GM12878 (cell line): ENCODE results near the gene RPL12. TPM values are rescaled to one million over a fixed set of nuclear protein-coding genes. Genes with fewer than 3 reads are reported as not detected.

Source experiments
- BACH1 ChIP-seq: fragments of 450-650 bp; IDR thresholded peaks from 2 replicates; pipeline ENCODE4 v1.6.1; 2017; ENCODE audit warnings: mild to moderate bottlenecking, borderline replicate concordance
- BMI1 ChIP-seq: fragments of 450-650 bp; IDR thresholded peaks from 2 replicates; pipeline ENCODE4 v1.6.1; 2016; ENCODE audit warnings: mild to moderate bottlenecking, moderate library complexity, borderline replicate concordance
- CBFB ChIP-seq: IDR thresholded peaks from 2 replicates; pipeline ENCODE4 v1.6.1; 2016; ENCODE audit warnings: antibody characterized with exemption, low read depth
- CHD1 ChIP-seq: IDR thresholded peaks from 2 replicates; pipeline ENCODE4 v1.6.1; 2012; ENCODE audit warnings: low read depth, low read length, improper control_type of control experiment
- CHD2 ChIP-seq: IDR thresholded peaks from 2 replicates; pipeline ENCODE4 v1.6.1; 2011; ENCODE audit warnings: low read depth, low read length, improper control_type of control experiment, borderline replicate concordance
- ELK1 ChIP-seq: IDR thresholded peaks from 2 replicates; pipeline ENCODE4 v1.6.1; 2012; ENCODE audit warnings: low read depth, low read length, improper control_type of control experiment
- HDGF ChIP-seq: fragments of 450-650 bp; IDR thresholded peaks from 2 replicates; pipeline ENCODE4 v1.6.1; 2016; ENCODE audit warnings: antibody characterized with exemption
- IKZF1 ChIP-seq: fragments of 450-650 bp; conservative IDR thresholded peaks from 2 replicates; pipeline ENCODE4 v1.6.1; 2017; ENCODE audit warnings: antibody characterized with exemption, mild to moderate bottlenecking
- JUND ChIP-seq: IDR thresholded peaks from 2 replicates; pipeline ENCODE4 v1.6.1; 2012; ENCODE audit warnings: low read depth, mild to moderate bottlenecking, low read length, improper control_type of control experiment, moderate library complexity
- KLF5 ChIP-seq: fragments of 450-650 bp; IDR thresholded peaks from 2 replicates; pipeline ENCODE4 v1.6.1; 2014; ENCODE audit warnings: mild to moderate bottlenecking; ENCODE audit not compliant: partially characterized antibody
- MAX ChIP-seq: IDR thresholded peaks from 2 replicates; pipeline ENCODE4 v1.6.1; 2012; ENCODE audit warnings: low read depth, low read length, improper control_type of control experiment
- MEF2B ChIP-seq: fragments of 450-650 bp; IDR thresholded peaks from 2 replicates; pipeline ENCODE4 v1.6.1; 2018; ENCODE audit warnings: mild to moderate bottlenecking, moderate library complexity; ENCODE audit not compliant: partially characterized antibody, poor library complexity, severe bottlenecking
- MXI1 ChIP-seq: fragments of 150-350 bp; IDR thresholded peaks from 2 replicates; pipeline ENCODE4 v1.6.1; 2011; ENCODE audit warnings: low read depth, mild to moderate bottlenecking, inconsistent platforms, low read length, improper control_type of control experiment
- NFYB ChIP-seq: IDR thresholded peaks from 2 replicates; pipeline ENCODE4 v1.6.1; 2011; ENCODE audit warnings: low read depth, mild to moderate bottlenecking, low read length, improper control_type of control experiment, moderate library complexity; ENCODE audit not compliant: insufficient read depth
- NKRF ChIP-seq: fragments of 450-650 bp; conservative IDR thresholded peaks from 2 replicates; pipeline ENCODE4 v1.6.1; 2017; ENCODE audit warnings: mild to moderate bottlenecking, moderate library complexity
- NR2C1 ChIP-seq: fragments of 450-650 bp; IDR thresholded peaks from 2 replicates; pipeline ENCODE4 v1.6.1; 2017; ENCODE audit warnings: antibody characterized with exemption, mild to moderate bottlenecking, moderate library complexity
- NR2F1 ChIP-seq: fragments of 450-650 bp; conservative IDR thresholded peaks from 2 replicates; pipeline ENCODE4 v1.6.1; 2017; ENCODE audit warnings: mild to moderate bottlenecking
- POLR2AphosphoS2 ChIP-seq: IDR thresholded peaks from 2 replicates; pipeline ENCODE4 v1.6.1; 2011; ENCODE audit warnings: low read depth, mild to moderate bottlenecking, low read length, improper control_type of control experiment, moderate library complexity
- SP1 ChIP-seq: IDR thresholded peaks from one replicate; pipeline ENCODE4 v1.6.1; 2011; ENCODE audit warnings: low read depth, low read length
- SREBF2 ChIP-seq: IDR thresholded peaks from 2 replicates; pipeline ENCODE4 v1.6.1; 2012; ENCODE audit warnings: mild to moderate bottlenecking, low read length
- TAF1 ChIP-seq: IDR thresholded peaks from 2 replicates; pipeline ENCODE4 v1.6.1; 2011; ENCODE audit warnings: mild to moderate bottlenecking, low read depth, low read length, borderline replicate concordance
- TARDBP ChIP-seq: IDR thresholded peaks from 2 replicates; pipeline ENCODE4 v1.6.1; 2016; ENCODE audit warnings: borderline replicate concordance
- ZBED1 ChIP-seq: IDR thresholded peaks from 2 replicates; pipeline ENCODE4 v1.6.1; 2016; ENCODE audit warnings: borderline replicate concordance
- ZNF24 ChIP-seq: fragments of 450-650 bp; IDR thresholded peaks from 2 replicates; pipeline ENCODE4 v1.6.1; 2017; ENCODE audit warnings: antibody characterized with exemption, mild to moderate bottlenecking
- polyA plus RNA-seq, 11 experiments: library from polyadenylated mRNA; depleted of rRNA in 4 of 11; unstranded in 6 of 11; stranded (reverse) in 5 of 11; fragments of >200 nt; fragmentation: Nextera tagmentation in 4 of 11; fragmentation: Illumina TruSeq in 1 of 11; extraction: Ambion mirVana in 4 of 11; extraction: Trizol in 1 of 11; gene quantifications; 1 replicate in 1 of 11; 2 replicates in 10 of 11; pipeline versions ENCODE4 v1.2.1 to v1.2.3, GENCODE V29; 2011 to 2016; ENCODE audit warnings: inconsistent platforms in 2 of 11, missing spikeins in 2 of 11, low read depth in 1 of 11
- total RNA-seq, 4 experiments: library from RNA; depleted of rRNA in 3 of 4; stranded (reverse); fragments of >200 nt in 3 of 4; fragmentation: Illumina TruSeq in 1 of 4; extraction: Trizol in 1 of 4; gene quantifications; 2 replicates each; pipeline versions ENCODE4 v1.2.1 to v1.2.3, GENCODE V29; 2013 to 2021
- TF ChIP-seq, protein P1 (sequence below): fragments of 450-650 bp; IDR thresholded peaks from 2 replicates; pipeline ENCODE4 v1.6.1; 2016; ENCODE audit warnings: mild to moderate bottlenecking
- TF ChIP-seq, protein P2 (sequence below): fragments of 450-650 bp; IDR thresholded peaks from 2 replicates; pipeline ENCODE4 v1.6.1; 2017; ENCODE audit warnings: low read depth, mild to moderate bottlenecking, moderate library complexity

The RPL12 gene
- total and polyA plus RNA-seq, 10 of the 15 experiments (the other 5 are each of a cell fraction or from before 2014, with no cell fraction given) = 961 to 5,544 (median 2,858) TPM

GRCh38 chr9:127423934-127424675 lies 27.1 kb downstream of the RPL12 start, which contains the start of gene ZNF79 (continued):
- TF ChIP-seq MXI1 (peak; percentile 79), NR2C1 (0 out of 2 replicates have a peak, but pooled peaks have one; percentile 20), CBFB (no peak), MAX (no peak; the same call in 1 of the 2 replicates), CHD2 (peak; percentile 90), IKZF1 (peak; percentile 92), HDGF (no peak), TAF1 (peak; percentile 72), JUND (no peak), POLR2AphosphoS2 (peak; percentile 65; the same call in 1 of the 2 replicates), SREBF2 (no peak), NFYB (no peak), ZNF24 (no peak), NKRF (peak; percentile 93), KLF5 (no peak), MEF2B (no peak), BMI1 (no peak), ZBED1 (no peak), ELK1 (peak; percentile 93), NR2F1 (peak; percentile 45; the same call in 1 of the 2 replicates), TARDBP (no peak), BACH1 (no peak), SP1 (peak; percentile 34), CHD1 (no peak)
- TF ChIP-seq, protein P1, sequence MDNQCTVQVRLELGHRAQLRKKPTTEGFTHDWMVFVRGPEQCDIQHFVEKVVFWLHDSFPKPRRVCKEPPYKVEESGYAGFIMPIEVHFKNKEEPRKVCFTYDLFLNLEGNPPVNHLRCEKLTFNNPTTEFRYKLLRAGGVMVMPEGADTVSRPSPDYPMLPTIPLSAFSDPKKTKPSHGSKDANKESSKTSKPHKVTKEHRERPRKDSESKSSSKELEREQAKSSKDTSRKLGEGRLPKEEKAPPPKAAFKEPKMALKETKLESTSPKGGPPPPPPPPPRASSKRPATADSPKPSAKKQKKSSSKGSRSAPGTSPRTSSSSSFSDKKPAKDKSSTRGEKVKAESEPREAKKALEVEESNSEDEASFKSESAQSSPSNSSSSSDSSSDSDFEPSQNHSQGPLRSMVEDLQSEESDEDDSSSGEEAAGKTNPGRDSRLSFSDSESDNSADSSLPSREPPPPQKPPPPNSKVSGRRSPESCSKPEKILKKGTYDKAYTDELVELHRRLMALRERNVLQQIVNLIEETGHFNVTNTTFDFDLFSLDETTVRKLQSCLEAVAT = no peak
- TF ChIP-seq, protein P2, sequence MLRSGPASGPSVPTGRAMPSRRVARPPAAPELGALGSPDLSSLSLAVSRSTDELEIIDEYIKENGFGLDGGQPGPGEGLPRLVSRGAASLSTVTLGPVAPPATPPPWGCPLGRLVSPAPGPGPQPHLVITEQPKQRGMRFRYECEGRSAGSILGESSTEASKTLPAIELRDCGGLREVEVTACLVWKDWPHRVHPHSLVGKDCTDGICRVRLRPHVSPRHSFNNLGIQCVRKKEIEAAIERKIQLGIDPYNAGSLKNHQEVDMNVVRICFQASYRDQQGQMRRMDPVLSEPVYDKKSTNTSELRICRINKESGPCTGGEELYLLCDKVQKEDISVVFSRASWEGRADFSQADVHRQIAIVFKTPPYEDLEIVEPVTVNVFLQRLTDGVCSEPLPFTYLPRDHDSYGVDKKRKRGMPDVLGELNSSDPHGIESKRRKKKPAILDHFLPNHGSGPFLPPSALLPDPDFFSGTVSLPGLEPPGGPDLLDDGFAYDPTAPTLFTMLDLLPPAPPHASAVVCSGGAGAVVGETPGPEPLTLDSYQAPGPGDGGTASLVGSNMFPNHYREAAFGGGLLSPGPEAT = peak; percentile 91
